D721Med (cell line): ENCODE results near the gene NPW.

Experiments
- DNase-seq: peaks from one replicate; pipeline ENCODE4 v3.0.0; 2011; ENCODE audit warnings: low spot score; ENCODE audit not compliant: insufficient read length
- FAIRE-seq: peaks from 2 replicates; lab custom pipeline; 2011; peaks lifted over from hg19 to GRCh38; lab: Jason Lieb, UNC
- CTCF ChIP-seq: IDR thresholded peaks from 2 replicates; pipeline ENCODE4 v1.5.1; 2012; ENCODE audit warnings: mild to moderate bottlenecking, control low read depth; ENCODE audit not compliant: insufficient read depth; ENCODE audit errors: missing control alignments

NPW gene

GRCh38 chr16:2040041-2040786, 20.6 kb downstream of the NPW start:
- DNase-seq (no peak), FAIRE-seq (no peak)
- no peak for TF ChIP-seq CTCF

DNA sequence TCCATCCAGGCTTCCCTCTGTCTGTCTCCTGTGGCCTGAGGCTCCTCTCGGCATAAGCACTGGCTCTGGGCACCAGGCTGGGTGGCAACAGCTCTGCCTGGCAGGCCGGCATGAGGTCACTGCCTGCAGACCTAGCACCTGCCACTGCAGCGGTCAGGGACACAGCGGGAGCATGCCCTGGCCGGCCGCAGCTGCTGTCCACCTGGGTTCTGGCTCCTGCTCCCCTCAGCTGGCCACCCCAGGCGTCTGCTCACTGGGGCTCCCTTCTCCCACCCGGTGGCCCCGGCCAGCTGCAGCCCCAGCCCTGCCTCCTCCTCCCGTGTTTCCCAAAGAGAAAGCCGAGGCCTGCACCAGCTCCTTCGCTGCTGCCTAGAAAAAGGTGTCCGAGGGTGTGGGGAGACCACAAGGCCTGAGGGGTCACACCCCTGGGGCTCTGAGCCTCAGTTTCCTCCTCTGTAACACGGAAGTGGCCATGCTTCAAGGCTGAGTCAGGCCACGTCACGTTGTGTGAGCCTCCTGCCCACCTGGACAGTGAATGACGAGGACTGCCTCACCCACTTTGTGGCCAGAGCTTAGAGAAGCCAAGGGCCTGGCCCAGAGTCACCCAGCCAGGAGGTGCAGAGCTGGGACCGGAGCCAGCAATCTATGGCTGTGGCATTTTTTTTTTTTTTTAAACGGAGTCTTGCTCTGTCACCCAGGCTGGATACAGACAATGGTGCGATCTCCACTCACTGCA, 21.4 kb downstream of the NPW start:
- no peak for TF ChIP-seq CTCF
- no peak for DNase-seq
- no peak for FAIRE-seq

- DNase-seq (no peak), FAIRE-seq (no peak)
- TF ChIP-seq CTCF: no peak
These were observed 22.8 kb downstream of the NPW start for GRCh38 chr16:2042171-2042985.

- FAIRE-seq (no peak), DNase-seq (no peak)
- TF ChIP-seq CTCF: no peak
These were observed 23.5 kb downstream of the NPW start for GRCh38 chr16:2042986-2043666.

GRCh38 chr16:2043667-2044451, 24.3 kb downstream of the NPW start:
- no peak for TF ChIP-seq CTCF
- FAIRE-seq (no peak), DNase-seq (no peak)

GRCh38 chr16:2044541-2044940, 25.0 kb downstream of the NPW start:
- no peak for FAIRE-seq
- no peak for DNase-seq
- TF ChIP-seq CTCF: no peak
